ENCODE data around the gene TTC22. TPM values are rescaled to one million over a fixed set of nuclear protein-coding genes. Genes with fewer than 3 reads are reported as not detected.
A peak's percentile ranks its signal among the peaks of the same experiment; 100 is the strongest.

The TTC22 gene
- total RNA-seq, 1 donor from 2014 or later, result not detected

DNA sequence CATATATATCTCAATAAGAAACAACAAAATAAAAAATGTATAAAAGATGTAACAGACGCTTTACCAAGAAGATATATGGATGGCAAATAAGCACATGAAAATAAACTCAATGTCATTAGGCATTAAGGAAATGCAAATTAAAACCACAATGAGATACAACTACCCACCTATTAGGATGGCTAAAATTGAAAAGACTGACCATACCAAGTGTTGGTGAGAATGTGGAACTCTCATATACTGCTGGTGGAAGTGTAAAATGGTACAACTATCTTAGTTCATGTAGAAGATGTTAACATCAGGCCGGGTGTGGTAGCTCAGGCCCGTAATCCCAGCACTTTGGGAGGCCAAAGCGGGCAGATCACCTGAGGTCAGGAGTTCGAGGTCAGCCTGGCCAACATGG, 42.3 kb upstream of the TTC22 start:
- Mint-ChIP-seq H3K36me3 (ENCODE audit: unreplicated experiment) (no peaks in the 10 kb centered on the region), H3K27ac (ENCODE audit: unreplicated experiment) (no peak overlapping the region), H3K9me3 (ENCODE audit: unreplicated experiment) (no peaks in the 10 kb centered on the region), H3K27me3 (ENCODE audit: unreplicated experiment) (no peaks in the 10 kb centered on the region), H3K4me1 (ENCODE audit: unreplicated experiment) (no peaks in the 10 kb centered on the region), H3K4me3 (ENCODE audit: unreplicated experiment) (no peak overlapping the region)
- no peak for DNase-seq (ENCODE audit: extremely low spot score, unreplicated experiment)
- TF ChIP-seq, protein P1, sequence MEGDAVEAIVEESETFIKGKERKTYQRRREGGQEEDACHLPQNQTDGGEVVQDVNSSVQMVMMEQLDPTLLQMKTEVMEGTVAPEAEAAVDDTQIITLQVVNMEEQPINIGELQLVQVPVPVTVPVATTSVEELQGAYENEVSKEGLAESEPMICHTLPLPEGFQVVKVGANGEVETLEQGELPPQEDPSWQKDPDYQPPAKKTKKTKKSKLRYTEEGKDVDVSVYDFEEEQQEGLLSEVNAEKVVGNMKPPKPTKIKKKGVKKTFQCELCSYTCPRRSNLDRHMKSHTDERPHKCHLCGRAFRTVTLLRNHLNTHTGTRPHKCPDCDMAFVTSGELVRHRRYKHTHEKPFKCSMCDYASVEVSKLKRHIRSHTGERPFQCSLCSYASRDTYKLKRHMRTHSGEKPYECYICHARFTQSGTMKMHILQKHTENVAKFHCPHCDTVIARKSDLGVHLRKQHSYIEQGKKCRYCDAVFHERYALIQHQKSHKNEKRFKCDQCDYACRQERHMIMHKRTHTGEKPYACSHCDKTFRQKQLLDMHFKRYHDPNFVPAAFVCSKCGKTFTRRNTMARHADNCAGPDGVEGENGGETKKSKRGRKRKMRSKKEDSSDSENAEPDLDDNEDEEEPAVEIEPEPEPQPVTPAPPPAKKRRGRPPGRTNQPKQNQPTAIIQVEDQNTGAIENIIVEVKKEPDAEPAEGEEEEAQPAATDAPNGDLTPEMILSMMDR (IDR thresholded peaks at IDR 0.05), result no peak

DNA sequence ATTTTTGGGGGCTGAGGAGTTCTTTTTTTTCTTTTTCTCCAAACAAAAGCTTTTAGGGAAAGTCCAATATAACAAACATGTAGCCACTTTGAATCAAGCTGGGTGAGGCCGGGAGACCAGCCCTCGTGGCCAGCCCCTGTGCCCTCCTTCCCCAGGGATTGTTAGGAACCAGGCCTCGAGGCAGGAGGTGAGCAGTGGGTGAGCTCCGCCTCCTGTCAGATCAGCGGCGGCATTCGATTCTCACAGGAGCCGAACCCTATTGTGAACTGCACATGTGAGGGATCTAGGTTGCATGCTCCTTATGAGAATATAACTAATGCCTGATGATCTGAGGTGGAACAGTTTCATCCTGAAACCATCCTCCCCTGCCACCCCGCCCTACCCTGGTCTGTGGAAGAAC, 41.8 kb upstream of the TTC22 start:
- Mint-ChIP-seq H3K4me3 (ENCODE audit: unreplicated experiment) (no peak overlapping the region), H3K4me1 (ENCODE audit: unreplicated experiment) (no peaks in the 10 kb centered on the region)

DNA sequence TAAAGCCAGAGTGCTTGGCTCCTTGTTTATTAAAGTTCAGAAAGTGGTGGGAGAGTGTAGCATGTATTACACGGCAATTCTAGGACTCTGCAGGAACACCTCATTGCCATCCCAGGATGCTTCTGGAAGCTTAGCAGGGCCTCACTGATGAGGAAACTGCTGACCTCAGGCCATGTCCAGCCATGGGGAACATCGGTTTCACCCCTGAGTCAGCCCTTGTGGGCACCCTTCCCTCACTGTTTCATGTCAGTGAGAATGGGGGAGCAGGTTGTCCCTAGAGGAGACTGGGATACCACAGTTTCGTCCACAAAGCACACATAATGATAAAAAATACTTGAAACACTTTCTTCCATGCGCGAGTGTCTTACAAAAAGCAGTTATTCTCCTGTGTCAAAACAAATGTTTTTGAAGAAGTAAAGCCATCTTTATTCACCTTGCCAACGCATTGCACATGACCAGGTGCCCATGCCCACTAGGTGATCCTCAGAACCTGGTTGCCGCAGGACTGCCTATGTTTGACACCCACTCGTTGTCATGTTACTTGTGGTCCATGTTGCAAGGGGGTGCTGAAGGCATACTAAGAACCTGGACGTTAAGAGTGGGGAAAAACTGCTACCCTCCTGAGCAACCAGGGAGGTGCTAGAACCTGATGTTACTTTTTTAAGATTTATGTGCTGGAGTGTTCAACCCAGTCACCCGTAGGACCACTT, 41.2 kb upstream of the TTC22 start:
- H3K4me1 Mint-ChIP-seq (ENCODE audit: unreplicated experiment), result no peaks in the 10 kb centered on the region
- TF ChIP-seq, protein P1 (IDR thresholded peaks at IDR 0.05), result no peak
- no peaks in the 10 kb centered on the region for H3K9me3 Mint-ChIP-seq (ENCODE audit: unreplicated experiment)
- no peaks in the 10 kb centered on the region for H3K27me3 Mint-ChIP-seq (ENCODE audit: unreplicated experiment)
- H3K4me3 Mint-ChIP-seq (ENCODE audit: unreplicated experiment), result no peak overlapping the region
- H3K36me3 Mint-ChIP-seq (ENCODE audit: unreplicated experiment), result no peaks in the 10 kb centered on the region
- H3K27ac Mint-ChIP-seq (ENCODE audit: unreplicated experiment), result no peak overlapping the region
- peak; percentile 80 for DNase-seq (ENCODE audit: extremely low spot score, unreplicated experiment)

More for the DNA sequence above, 41.8 kb upstream of the TTC22 start:
- Mint-ChIP-seq H3K27ac (ENCODE audit: unreplicated experiment) (no peak overlapping the region), H3K36me3 (ENCODE audit: unreplicated experiment) (no peaks in the 10 kb centered on the region), H3K27me3 (ENCODE audit: unreplicated experiment) (no peaks in the 10 kb centered on the region), H3K9me3 (ENCODE audit: unreplicated experiment) (no peaks in the 10 kb centered on the region)
- TF ChIP-seq, protein P1 (IDR thresholded peaks at IDR 0.05), result no peak
- peak; percentile 63 for DNase-seq (ENCODE audit: extremely low spot score, unreplicated experiment)

DNA sequence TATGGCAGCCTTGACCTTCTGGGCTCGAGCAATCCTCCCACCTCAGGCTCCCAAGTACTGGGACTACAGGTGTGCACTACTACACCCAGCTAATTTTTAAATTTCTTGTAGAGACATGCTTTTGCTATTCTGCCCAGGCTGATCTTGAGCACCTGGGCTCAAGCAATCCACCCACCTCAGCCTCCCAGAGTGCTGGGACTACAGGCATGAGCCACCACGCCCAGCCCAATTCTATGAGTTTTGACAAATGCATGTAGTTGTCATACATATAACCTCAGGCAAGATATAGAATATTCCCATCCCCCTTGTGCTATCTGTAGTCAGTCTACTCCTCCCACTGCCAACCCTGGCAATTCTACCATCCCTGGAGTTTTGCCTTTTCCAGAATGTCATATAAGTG, 38.7 kb upstream of the TTC22 start:
- Mint-ChIP-seq H3K4me1 (ENCODE audit: unreplicated experiment) (no peaks in the 10 kb centered on the region), H3K27me3 (ENCODE audit: unreplicated experiment) (peaks cover 14% of the 10 kb centered on the region), H3K27ac (ENCODE audit: unreplicated experiment) (no peak overlapping the region), H3K4me3 (ENCODE audit: unreplicated experiment) (no peak overlapping the region), H3K36me3 (ENCODE audit: unreplicated experiment) (no peaks in the 10 kb centered on the region), H3K9me3 (ENCODE audit: unreplicated experiment) (no peaks in the 10 kb centered on the region)
- DNase-seq (ENCODE audit: extremely low spot score, unreplicated experiment), result no peak
- TF ChIP-seq, protein P1 (IDR thresholded peaks at IDR 0.05), result no peak

DNA sequence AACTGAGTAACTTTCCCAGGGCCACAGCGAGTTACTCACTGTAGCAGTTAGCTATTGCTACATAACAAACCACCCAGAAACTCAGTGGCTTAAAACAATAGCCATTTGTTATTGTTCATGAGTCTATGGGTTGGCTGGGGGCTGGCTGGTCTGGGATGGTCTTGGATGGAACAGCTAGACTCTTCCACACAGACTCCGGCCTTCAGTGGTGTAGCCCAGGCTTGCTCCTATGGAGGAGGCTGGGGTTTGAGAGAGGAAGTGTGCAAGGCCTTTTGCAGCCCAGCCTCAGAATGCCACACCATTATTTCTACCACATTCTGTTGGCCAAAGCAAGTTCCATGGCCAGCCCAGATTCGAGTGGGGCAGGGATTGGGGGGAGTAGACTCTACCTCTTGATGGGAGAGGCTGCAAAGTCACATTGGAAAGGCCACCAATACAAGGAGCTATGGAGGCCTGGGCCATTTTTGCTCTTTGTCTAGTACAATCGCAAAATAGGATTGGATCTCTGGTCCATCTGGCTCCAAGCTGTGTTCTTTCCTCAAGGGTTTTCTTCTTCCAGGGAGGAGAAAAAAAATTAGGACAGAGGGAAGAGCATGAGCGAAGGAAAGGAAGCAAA, 37.5 kb upstream of the TTC22 start:
- Mint-ChIP-seq H3K4me3 (ENCODE audit: unreplicated experiment) (no peak overlapping the region), H3K36me3 (ENCODE audit: unreplicated experiment) (no peaks in the 10 kb centered on the region), H3K27ac (ENCODE audit: unreplicated experiment) (no peak overlapping the region), H3K27me3 (ENCODE audit: unreplicated experiment) (peaks cover 15% of the 10 kb centered on the region), H3K9me3 (ENCODE audit: unreplicated experiment) (no peaks in the 10 kb centered on the region), H3K4me1 (ENCODE audit: unreplicated experiment) (no peaks in the 10 kb centered on the region)
- peak; percentile 46 for DNase-seq (ENCODE audit: extremely low spot score, unreplicated experiment)
- TF ChIP-seq, protein P1 (IDR thresholded peaks at IDR 0.05), result no peak

Data from osteocyte (in vitro differentiated cells).